Measurements from ENCODE around the gene ZNF497. TPM values are rescaled to one million over a fixed set of nuclear protein-coding genes. Genes with fewer than 3 reads are reported as not detected.

The ZNF497 gene
- total RNA-seq (1 to 10 TPM; 3.5 to 3.8 TPM), polyA plus RNA-seq (1 to 10 TPM in 1 of 2 donors, under 1 TPM in 1; 0.97 to 1.3 TPM)
- long read RNA-seq, donor 1, partial matches to known transcripts: 0 of 1 reads
- long read RNA-seq, donor 1, other reads (novel, unspliced or antisense): 0 of 1 reads
- long read RNA-seq, donor 2, partial matches to known transcripts: 0 of 1 reads
- long read RNA-seq, donor 2, other reads (novel, unspliced or antisense): 0 of 1 reads
- long read RNA-seq, donor 3: 0 reads
- long read RNA-seq, donor 4: 0 reads
- long read RNA-seq, donor 5: 0 reads

DNA sequence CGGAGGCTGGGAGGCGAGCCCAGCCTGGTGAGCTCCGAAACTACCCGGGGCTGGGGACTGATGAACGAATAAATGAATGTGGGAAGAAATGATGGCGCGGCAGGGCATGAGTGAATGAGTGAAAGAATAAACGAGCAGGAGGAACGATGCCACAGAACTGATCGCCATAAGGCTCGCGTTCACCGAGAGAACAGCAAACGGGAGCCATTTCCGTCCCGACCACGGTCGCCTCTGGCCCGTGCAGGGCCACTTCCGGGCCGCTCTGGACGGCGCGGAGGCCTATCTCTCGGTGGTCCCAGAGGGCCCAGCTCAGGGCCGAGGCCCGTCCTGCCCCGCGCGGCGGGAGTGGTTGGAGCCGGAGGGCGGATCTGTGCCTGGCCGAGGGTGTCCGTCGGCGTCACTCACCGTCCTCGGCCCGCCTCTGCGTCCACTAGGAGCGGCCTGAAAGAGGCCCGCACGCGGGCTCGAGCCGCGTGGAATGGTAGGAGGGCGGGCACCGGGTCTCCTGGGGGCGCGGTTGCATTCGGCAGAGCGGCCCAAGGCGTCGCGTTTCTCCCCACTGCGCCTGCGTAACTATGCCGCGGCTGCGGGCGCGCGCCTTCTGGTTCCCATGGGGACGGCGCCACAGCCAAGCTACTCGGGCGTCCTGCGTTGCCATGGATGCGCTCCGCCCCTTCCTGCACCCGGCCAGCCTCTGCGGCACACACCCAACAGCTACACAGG lies at the start of gene ZNF497:
Gene ZNF497, minus strand, starts transcription at position 480 of the 723 bp plus-strand sequence. CDS start 5,116 bp downstream, outside the sequence.
- H3K4me3 ChIP-seq: peak within 1 kb of the TSS; percentile 66
- peaks cover 0 to 16% (median 0%) of the 10 kb centered on the region in 5 donors for H3K4me1 ChIP-seq (ENCODE audit: control insufficient read depth in 5 of 5, insufficient read depth in 5 of 5, low read length in 5 of 5)
- TF ChIP-seq, protein P1, sequence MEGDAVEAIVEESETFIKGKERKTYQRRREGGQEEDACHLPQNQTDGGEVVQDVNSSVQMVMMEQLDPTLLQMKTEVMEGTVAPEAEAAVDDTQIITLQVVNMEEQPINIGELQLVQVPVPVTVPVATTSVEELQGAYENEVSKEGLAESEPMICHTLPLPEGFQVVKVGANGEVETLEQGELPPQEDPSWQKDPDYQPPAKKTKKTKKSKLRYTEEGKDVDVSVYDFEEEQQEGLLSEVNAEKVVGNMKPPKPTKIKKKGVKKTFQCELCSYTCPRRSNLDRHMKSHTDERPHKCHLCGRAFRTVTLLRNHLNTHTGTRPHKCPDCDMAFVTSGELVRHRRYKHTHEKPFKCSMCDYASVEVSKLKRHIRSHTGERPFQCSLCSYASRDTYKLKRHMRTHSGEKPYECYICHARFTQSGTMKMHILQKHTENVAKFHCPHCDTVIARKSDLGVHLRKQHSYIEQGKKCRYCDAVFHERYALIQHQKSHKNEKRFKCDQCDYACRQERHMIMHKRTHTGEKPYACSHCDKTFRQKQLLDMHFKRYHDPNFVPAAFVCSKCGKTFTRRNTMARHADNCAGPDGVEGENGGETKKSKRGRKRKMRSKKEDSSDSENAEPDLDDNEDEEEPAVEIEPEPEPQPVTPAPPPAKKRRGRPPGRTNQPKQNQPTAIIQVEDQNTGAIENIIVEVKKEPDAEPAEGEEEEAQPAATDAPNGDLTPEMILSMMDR (IDR thresholded peaks at IDR 0.05; ENCODE audit: control extremely low read depth, extremely low read depth): no peak
- H3K9ac ChIP-seq (ENCODE audit: insufficient read depth in 1 of 2, low read length in 2 of 2): peak within 1 kb of the TSS; percentile 79 to 96
- DNase-seq (peak; percentile 98), ATAC-seq (ENCODE audit: insufficient read depth, low FRiP score) (peak; percentile 94)
- 0% methylated on average over 51 to 74 of the region's 74 CpGs for WGBS, 2 donors
- H3K36me3 ChIP-seq (ENCODE audit: control insufficient read depth in 4 of 4, insufficient read depth in 4 of 4, low read length in 4 of 4): no peaks in the 10 kb centered on the region
- no peaks in the 10 kb centered on the region for H3K27me3 ChIP-seq (ENCODE audit: control insufficient read depth in 3 of 3, insufficient read depth in 3 of 3, low read length in 2 of 3)
- H3K27ac ChIP-seq (ENCODE audit: low read depth in 1 of 2, low read length in 1 of 2): peak within 1 kb of the TSS; percentile 90 to 98
- H3K9me3 ChIP-seq (ENCODE audit: control insufficient read depth in 4 of 4, insufficient read depth in 3 of 4, low read length in 3 of 4): peaks cover 0 to 2% (median 0%) of the 10 kb centered on the region in 4 donors

DNA sequence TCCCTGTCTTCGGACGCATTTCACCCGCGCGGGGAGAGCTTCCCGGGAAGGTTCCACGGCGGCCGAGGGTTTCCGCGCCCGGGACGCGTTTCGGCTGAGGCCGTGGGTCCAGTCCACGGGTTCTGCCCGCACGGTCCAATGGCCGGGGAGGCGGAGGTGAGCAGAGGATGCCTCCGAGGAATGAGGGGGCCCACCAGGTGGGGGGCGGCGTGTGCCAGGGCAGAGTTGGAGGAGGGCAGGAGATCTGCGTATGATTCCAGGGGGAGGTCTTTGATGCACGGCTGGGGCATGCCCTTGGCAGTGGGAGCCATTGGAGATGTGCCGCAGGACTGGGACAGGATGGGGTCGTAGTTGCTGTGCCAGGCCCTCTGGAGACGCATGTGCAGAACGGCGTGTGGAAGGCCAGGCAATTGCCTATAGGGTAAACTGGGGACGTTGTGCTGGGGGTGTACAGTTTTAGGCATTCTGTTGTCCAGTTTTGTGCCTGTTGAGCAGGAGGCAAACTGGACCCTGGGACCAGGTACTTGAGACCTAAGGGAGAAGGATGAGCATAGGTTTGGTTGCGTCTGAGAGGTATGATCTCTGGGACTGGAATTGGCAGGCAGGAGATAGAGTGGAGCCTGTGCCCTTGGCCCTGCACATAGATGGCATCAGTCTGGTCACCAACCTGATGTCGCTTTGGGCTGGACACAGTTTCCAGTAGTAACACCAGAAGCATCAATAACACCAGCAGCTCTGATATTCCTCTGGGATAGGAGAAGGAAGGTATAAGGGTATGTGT lies 46.6 kb upstream of the ZNF497 start:
- Histone ChIP-seq H3K9me3 (ENCODE audit: control insufficient read depth in 4 of 4, insufficient read depth in 3 of 4, low read length in 3 of 4) (no peaks in the 10 kb centered on the region), H3K4me1 (ENCODE audit: control insufficient read depth in 5 of 5, insufficient read depth in 5 of 5, low read length in 5 of 5) (peaks cover 4 to 20% (median 13%) of the 10 kb centered on the region in 5 donors), H3K9ac (ENCODE audit: insufficient read depth in 1 of 2, low read length in 2 of 2) (peak overlapping the region; percentile 15 to 25), H3K4me3 (peak overlapping the region; percentile 87), H3K36me3 (ENCODE audit: control insufficient read depth in 4 of 4, insufficient read depth in 4 of 4, low read length in 4 of 4) (peaks cover 0 to 3% (median 0%) of the 10 kb centered on the region in 4 donors), H3K27me3 (ENCODE audit: control insufficient read depth in 3 of 3, insufficient read depth in 3 of 3, low read length in 2 of 3) (no peaks in the 10 kb centered on the region), H3K27ac (ENCODE audit: low read depth in 1 of 2, low read length in 1 of 2) (peak overlapping the region; percentile 92 to 96)
- TF ChIP-seq, protein P1 (IDR thresholded peaks at IDR 0.05; ENCODE audit: control extremely low read depth, extremely low read depth): no peak
- ATAC-seq (ENCODE audit: insufficient read depth, low FRiP score) (peak; percentile 11), DNase-seq (peak; percentile 39 to 53 (median 44))
- WGBS, 2 donors: 3 to 4% methylated on average over 34 of the region's 34 CpGs

DNA sequence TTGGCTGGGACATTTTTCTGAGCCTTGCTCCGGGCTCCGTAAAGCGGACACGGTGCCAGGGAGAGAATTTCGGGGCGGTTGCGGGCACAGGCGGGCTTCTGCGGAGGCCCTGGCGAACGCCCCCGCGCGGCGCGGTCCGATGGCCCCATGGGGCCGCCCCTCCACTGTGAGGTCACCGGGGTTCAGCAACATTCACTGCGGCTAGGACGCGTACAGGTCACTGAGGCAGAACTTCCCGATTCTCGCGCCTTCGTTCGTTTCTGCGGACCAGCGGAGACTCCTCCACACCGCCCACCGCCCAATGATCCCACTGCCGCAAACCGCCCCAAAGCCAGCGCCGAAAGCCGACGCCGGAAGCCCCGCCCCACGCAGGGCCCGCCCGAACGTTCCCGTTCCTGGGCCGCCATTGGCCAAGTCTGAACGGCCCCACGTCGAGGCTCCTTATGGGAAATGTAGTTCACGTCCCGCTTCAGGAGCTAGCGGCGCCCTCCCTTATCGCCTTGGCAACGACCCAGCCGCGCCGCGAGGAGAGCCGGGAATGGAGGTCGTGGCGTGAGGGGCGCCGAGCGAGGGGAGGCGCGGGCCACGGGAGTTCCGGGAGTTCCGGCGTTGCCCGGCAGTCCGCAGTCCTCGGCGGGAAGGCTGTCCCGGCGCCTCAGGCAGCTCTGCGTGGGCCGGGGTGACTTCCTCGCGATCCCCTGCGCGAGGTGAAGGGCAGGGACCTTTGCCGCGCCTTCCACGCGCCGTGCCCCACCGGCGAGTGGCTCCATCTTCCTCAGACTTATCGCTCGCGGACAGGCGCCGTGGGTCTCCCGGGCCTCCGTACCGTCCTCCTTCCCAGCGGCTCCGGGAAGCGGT lies 45.8 kb upstream of the ZNF497 start, which contains the start of gene ZNF584:
Gene ZNF584, plus strand, starts transcription at position 498 of the 858 bp plus-strand sequence. CDS start 499 bp downstream, outside the sequence.
- peak; percentile 96 for ATAC-seq (ENCODE audit: insufficient read depth, low FRiP score)
- peaks cover 4 to 22% (median 13%) of the 10 kb centered on the region in 5 donors for H3K4me1 ChIP-seq (ENCODE audit: control insufficient read depth in 5 of 5, insufficient read depth in 5 of 5, low read length in 5 of 5)

More for the DNA sequence above, 45.8 kb upstream of the ZNF497 start, which contains the start of gene ZNF584:
- Histone ChIP-seq H3K9me3 (ENCODE audit: control insufficient read depth in 4 of 4, insufficient read depth in 3 of 4, low read length in 3 of 4) (no peaks in the 10 kb centered on the region), H3K27me3 (ENCODE audit: control insufficient read depth in 3 of 3, insufficient read depth in 3 of 3, low read length in 2 of 3) (no peaks in the 10 kb centered on the region), H3K9ac (ENCODE audit: insufficient read depth in 1 of 2, low read length in 2 of 2) (peak within 1 kb of the TSS; percentile 85 to 91), H3K4me3 (peak within 1 kb of the TSS; percentile 87), H3K36me3 (ENCODE audit: control insufficient read depth in 4 of 4, insufficient read depth in 4 of 4, low read length in 4 of 4) (peaks cover 0 to 3% (median 0%) of the 10 kb centered on the region in 4 donors), H3K27ac (ENCODE audit: low read depth in 1 of 2, low read length in 1 of 2) (peak within 1 kb of the TSS; percentile 92 to 96)
- 0% methylated on average over 99 to 100 of the region's 100 CpGs for WGBS, 2 donors
- TF ChIP-seq, protein P1 (IDR thresholded peaks at IDR 0.05; ENCODE audit: control extremely low read depth, extremely low read depth): no peak
- DNase-seq: peak; percentile 98 to 99 (median 98)
